ENCODE results near the gene LANCL1. TPM values are rescaled to one million over a fixed set of nuclear protein-coding genes. Genes with fewer than 3 reads are reported as not detected.

The LANCL1 gene
- total RNA-seq, 1 experiment from 2014 or later: 35.9 TPM

GRCh38 chr2:210496512-210496911, 20.0 kb upstream of the LANCL1 start:
- no peak for ATAC-seq
- Mint-ChIP-seq H3K27ac (no peak overlapping the region), H3K36me3 (peaks cover 21% of the 10 kb centered on the region), H3K4me3 (no peak overlapping the region), H3K9me3 (peaks cover 30% of the 10 kb centered on the region), H3K27me3 (ENCODE audit: low read depth) (no peaks in the 10 kb centered on the region), H3K4me1 (peaks cover 9% of the 10 kb centered on the region)
- POLR2A ChIA-PET: no interaction called here
- CTCF ChIA-PET: no interaction called here
- TF ChIP-seq CREM (CRISPR knock-in tag; IDR thresholded peaks at IDR 0.05) (no peak), FOXK1 (CRISPR knock-in tag; IDR thresholded peaks at IDR 0.05) (no peak), PRRX2 (CRISPR knock-in tag; IDR thresholded peaks at IDR 0.05) (no peak), ZNF263 (CRISPR knock-in tag; IDR thresholded peaks at IDR 0.05; ENCODE audit: low read depth) (no peak), ZNF232 (CRISPR knock-in tag; IDR thresholded peaks at IDR 0.05) (no peak), EMX1 (CRISPR knock-in tag; IDR thresholded peaks at IDR 0.05) (no peak), AR (CRISPR knock-in tag; IDR thresholded peaks at IDR 0.05) (no peak), RORB (CRISPR knock-in tag; IDR thresholded peaks at IDR 0.05) (no peak), RELA (CRISPR knock-in tag; IDR thresholded peaks at IDR 0.05; ENCODE audit: borderline replicate concordance) (no peak), MAX (CRISPR knock-in tag; IDR thresholded peaks at IDR 0.05) (no peak), IRF2 (CRISPR knock-in tag; IDR thresholded peaks at IDR 0.05; ENCODE audit: borderline replicate concordance, low read depth) (no peak), ATF6 (CRISPR knock-in tag; IDR thresholded peaks at IDR 0.05) (no peak), NFATC4 (CRISPR knock-in tag; IDR thresholded peaks at IDR 0.05) (no peak), ZNF281 (CRISPR knock-in tag; IDR thresholded peaks at IDR 0.05) (no peak)
- no peak for DNase-seq (ENCODE audit: low spot score)

GRCh38 chr2:210493528-210493927, 17.0 kb upstream of the LANCL1 start:
- Mint-ChIP-seq H3K9me3 (peaks cover 6% of the 10 kb centered on the region), H3K4me3 (no peak overlapping the region)
- ATAC-seq: no peak

More at GRCh38 chr2:210493528-210493927, 17.0 kb upstream of the LANCL1 start:
- Mint-ChIP-seq H3K27me3 (ENCODE audit: low read depth) (no peaks in the 10 kb centered on the region), H3K27ac (no peak overlapping the region), H3K4me1 (peaks cover 9% of the 10 kb centered on the region), H3K36me3 (no peaks in the 10 kb centered on the region)
- ChIA-PET CTCF (interaction anchor here (1.2 kb wide), 1 partner anchor 9 kb away, joined by 5 read pairs; no protein-coding TSS in a partner anchor), POLR2A (no interaction called here)
- no peak for DNase-seq (ENCODE audit: low spot score)
- TF ChIP-seq GTF2I (CRISPR knock-in tag; conservative IDR thresholded peaks at IDR 0.05) (no peak), ZNF219 (CRISPR knock-in tag; IDR thresholded peaks at IDR 0.05; ENCODE audit: borderline replicate concordance) (no peak), SMAD4 (CRISPR knock-in tag; IDR thresholded peaks at IDR 0.05) (no peak), E2F5 (CRISPR knock-in tag; IDR thresholded peaks at IDR 0.05) (no peak), CREM (CRISPR knock-in tag; IDR thresholded peaks at IDR 0.05) (no peak), ZMAT4 (CRISPR knock-in tag; IDR thresholded peaks at IDR 0.05) (no peak), ZBTB21 (CRISPR knock-in tag; IDR thresholded peaks at IDR 0.05; ENCODE audit: borderline replicate concordance) (no peak), NFE2L1 (CRISPR knock-in tag; IDR thresholded peaks at IDR 0.05) (no peak), FOXJ3 (CRISPR knock-in tag; IDR thresholded peaks at IDR 0.05; ENCODE audit: borderline replicate concordance) (no peak)
